Smooth muscle cell (in vitro differentiated cells): ENCODE data around the gene PTEN. TPM values are rescaled to one million over a fixed set of nuclear protein-coding genes. Genes with fewer than 3 reads are reported as not detected.
A peak's percentile ranks its signal among the peaks of the same experiment; 100 is the strongest.

Experiments
- DNase-seq: peaks from one replicate; lab custom pipeline; 2025; ENCODE audit not compliant: unreplicated experiment; lab: John Stamatoyannopoulos, UW
- H2AFZ ChIP-seq: fragments of 200-600 bp; sonication (generic); 2 replicates; pipeline ENCODE4 v1.6.0; 2016; ENCODE audit warnings: antibody characterized with exemption, low read depth, mild to moderate bottlenecking
- H3F3A ChIP-seq: fragments of 200-600 bp; sonication (generic); 2 replicates; pipeline ENCODE4 v1.6.0; 2017; ENCODE audit warnings: antibody characterized with exemption, low read depth
- H3K27ac ChIP-seq: fragments of 200-600 bp; sonication (generic); 2 replicates; pipeline ENCODE4 v1.5.1; 2016; ENCODE audit warnings: low read depth, mild to moderate bottlenecking
- H3K27me3 ChIP-seq: fragments of 200-600 bp; sonication (generic); 2 replicates; pipeline ENCODE4 v1.6.1; 2016; ENCODE audit warnings: low read depth, mild to moderate bottlenecking
- H3K36me3 ChIP-seq: fragments of 200-600 bp; sonication (generic); 2 replicates; pipeline ENCODE4 v1.5.1; 2016; ENCODE audit warnings: low read depth
- H3K4me1 ChIP-seq: fragments of 200-600 bp; sonication (generic); 2 replicates; pipeline ENCODE4 v1.5.1; 2016; ENCODE audit warnings: low read depth
- H3K4me2 ChIP-seq: fragments of 200-600 bp; sonication (generic); 2 replicates; pipeline ENCODE4 v1.6.0; 2016; ENCODE audit warnings: mild to moderate bottlenecking
- H3K4me3 ChIP-seq: fragments of 200-600 bp; sonication (generic); 2 replicates; pipeline ENCODE4 v1.5.1; 2016; ENCODE audit warnings: mild to moderate bottlenecking
- H3K79me2 ChIP-seq: fragments of 200-600 bp; sonication (generic); 2 replicates; pipeline ENCODE4 v1.6.0; 2016; ENCODE audit warnings: low read depth, mild to moderate bottlenecking
- H3K9ac ChIP-seq: fragments of 200-600 bp; sonication (generic); 2 replicates; pipeline ENCODE4 v1.6.0; 2016; ENCODE audit warnings: low read depth
- H3K9me3 ChIP-seq: fragments of 200-600 bp; sonication (generic); replicated peaks from 2 replicates; pipeline ENCODE4 v1.5.1; 2016; ENCODE audit warnings: low read depth
- H4K20me1 ChIP-seq: fragments of 200-600 bp; sonication (generic); 2 replicates; pipeline ENCODE4 v1.6.0; 2016; ENCODE audit warnings: low read depth
- WGBS: methylation state at CpG from one replicate; pipeline ENCODE4 v1.1.7; 2016; ENCODE audit warnings: low lambda C conversion rate; 5-methylcytosine and 5-hydroxymethylcytosine counted together
- polyA plus RNA-seq: library from polyadenylated mRNA; unstranded; fragments of >200 nt; fragmentation: Nextera tagmentation; extraction: Ambion mirVana; gene quantifications from 2 replicates; pipeline ENCODE4 v1.2.1, GENCODE V29; 2016
- total RNA-seq: library from RNA; depleted of rRNA; stranded (reverse); fragments of >200 nt; gene quantifications from 2 replicates; pipeline ENCODE4 v1.2.3, GENCODE V29; 2014
- TF ChIP-seq, protein P1 (sequence below): fragments of 200-600 bp; sonication (generic); IDR thresholded peaks from 2 replicates; pipeline ENCODE4 v1.5.1; 2017; ENCODE audit warnings: borderline replicate concordance, mild to moderate bottlenecking, antibody characterized with exemption; ENCODE audit not compliant: insufficient read depth, poor library complexity, severe bottlenecking

PTEN gene
- total and polyA plus RNA-seq, 2 experiments from 2014 or later: 30.6 to 78.3 TPM

DNA sequence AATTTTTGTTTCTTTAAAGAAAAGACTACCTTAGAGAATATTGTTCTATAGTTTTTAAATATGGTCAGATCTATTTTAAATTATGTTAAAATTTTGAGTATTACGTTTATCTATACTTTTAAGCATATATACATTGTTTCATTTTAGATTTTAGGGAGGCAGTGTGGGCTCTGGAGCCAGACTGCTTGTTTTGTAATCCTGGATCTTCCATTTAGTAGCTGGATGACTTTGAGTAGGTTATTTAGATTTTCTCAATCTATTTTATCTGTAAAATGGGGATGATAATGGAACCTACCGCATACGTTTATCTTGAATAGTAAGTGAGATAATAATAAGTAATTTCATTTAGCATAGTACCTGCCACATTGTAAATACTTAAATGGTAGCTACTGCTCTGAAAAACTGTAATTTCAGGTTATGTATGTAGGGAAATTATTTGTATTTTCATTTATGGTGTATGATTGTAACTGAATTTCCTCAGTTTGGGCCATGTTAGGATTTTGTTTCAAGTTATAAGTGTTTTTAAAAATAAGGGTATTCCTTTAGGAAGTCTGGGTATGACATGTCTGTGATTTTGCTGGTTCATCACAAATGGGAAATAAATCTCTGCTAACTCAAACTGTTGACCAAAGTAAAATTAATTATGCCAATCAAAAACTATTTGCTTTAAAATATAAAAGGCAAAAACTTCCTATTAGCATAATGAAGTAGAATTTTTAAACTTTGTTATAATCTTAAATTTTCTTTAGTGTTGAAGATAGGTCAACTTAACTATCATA is 6.5 kb downstream of the PTEN start:
- Histone ChIP-seq H4K20me1 (peaks cover 100% of the 10 kb centered on the region), H3K27me3 (no peaks in the 10 kb centered on the region), H3K4me2 (peak overlapping the region; percentile 53), H2AFZ (no peak overlapping the region), H3K79me2 (peaks cover 100% of the 10 kb centered on the region), H3F3A (no peaks in the 10 kb centered on the region), H3K36me3 (no peaks in the 10 kb centered on the region), H3K27ac (no peak overlapping the region), H3K9ac (no peak overlapping the region), H3K4me3 (peak overlapping the region; percentile 15), H3K4me1 (peaks cover 45% of the 10 kb centered on the region), H3K9me3 (no peaks in the 10 kb centered on the region)
- WGBS: 84% methylated on average over 3 of the region's 3 CpGs
- TF ChIP-seq, protein P1, sequence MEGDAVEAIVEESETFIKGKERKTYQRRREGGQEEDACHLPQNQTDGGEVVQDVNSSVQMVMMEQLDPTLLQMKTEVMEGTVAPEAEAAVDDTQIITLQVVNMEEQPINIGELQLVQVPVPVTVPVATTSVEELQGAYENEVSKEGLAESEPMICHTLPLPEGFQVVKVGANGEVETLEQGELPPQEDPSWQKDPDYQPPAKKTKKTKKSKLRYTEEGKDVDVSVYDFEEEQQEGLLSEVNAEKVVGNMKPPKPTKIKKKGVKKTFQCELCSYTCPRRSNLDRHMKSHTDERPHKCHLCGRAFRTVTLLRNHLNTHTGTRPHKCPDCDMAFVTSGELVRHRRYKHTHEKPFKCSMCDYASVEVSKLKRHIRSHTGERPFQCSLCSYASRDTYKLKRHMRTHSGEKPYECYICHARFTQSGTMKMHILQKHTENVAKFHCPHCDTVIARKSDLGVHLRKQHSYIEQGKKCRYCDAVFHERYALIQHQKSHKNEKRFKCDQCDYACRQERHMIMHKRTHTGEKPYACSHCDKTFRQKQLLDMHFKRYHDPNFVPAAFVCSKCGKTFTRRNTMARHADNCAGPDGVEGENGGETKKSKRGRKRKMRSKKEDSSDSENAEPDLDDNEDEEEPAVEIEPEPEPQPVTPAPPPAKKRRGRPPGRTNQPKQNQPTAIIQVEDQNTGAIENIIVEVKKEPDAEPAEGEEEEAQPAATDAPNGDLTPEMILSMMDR: no peak
- no peak for DNase-seq

DNA sequence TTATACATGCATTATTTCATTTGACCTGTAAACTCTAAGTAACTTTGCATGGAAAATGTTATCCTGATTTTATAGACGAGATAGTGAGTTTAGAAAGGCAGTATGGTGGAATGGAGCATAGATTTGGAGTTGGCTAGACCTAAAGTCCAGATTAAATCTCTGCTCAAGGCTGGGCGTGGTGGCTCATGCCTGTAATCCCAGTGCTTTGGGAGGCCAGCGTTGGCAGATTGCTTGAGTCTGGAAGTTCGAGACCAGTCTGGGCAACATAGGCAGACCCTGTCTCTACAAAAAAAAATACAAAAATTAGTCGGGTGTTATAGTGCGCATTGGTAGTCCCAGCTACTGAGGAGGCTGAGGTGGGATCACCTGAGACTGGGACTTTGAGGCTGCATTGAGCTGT is 9.4 kb downstream of the PTEN start:
- WGBS: 97% methylated on average over 6 of the region's 6 CpGs
- H3K9me3 ChIP-seq: no peaks in the 10 kb centered on the region
- no peak overlapping the region for H3K4me2 ChIP-seq
- no peaks in the 10 kb centered on the region for H3F3A ChIP-seq
- H3K4me3 ChIP-seq: no peak overlapping the region
- peaks cover 100% of the 10 kb centered on the region for H3K79me2 ChIP-seq
- peaks cover 29% of the 10 kb centered on the region for H3K4me1 ChIP-seq
- H3K9ac ChIP-seq: no peak overlapping the region
- H3K36me3 ChIP-seq: no peaks in the 10 kb centered on the region
- TF ChIP-seq, protein P1: no peak
- peaks cover 100% of the 10 kb centered on the region for H4K20me1 ChIP-seq
- no peak overlapping the region for H2AFZ ChIP-seq
- no peaks in the 10 kb centered on the region for H3K27me3 ChIP-seq
- DNase-seq: no peak
- H3K27ac ChIP-seq: no peak overlapping the region

DNA sequence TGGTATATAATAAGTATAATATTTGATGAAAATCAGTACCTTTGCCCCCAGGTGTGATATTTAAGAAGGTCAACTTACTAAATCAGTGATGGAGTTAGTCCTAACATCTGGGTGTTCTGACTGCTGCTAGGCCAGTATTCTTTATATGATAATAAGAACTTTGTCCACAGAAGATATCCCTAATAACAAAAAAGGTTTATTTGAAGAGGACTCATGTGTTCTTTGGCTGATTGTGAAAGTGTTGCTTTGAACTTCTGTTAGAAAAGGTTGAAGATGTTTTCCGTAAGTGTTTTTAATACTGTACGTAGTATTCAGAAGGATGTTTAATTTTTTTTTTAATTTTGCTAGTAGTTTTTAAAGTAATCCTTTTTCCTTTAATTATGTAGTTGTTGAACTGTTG is 10.2 kb downstream of the PTEN start:
- no peaks in the 10 kb centered on the region for H3K36me3 ChIP-seq
- no peak overlapping the region for H3K27ac ChIP-seq
- peak overlapping the region; percentile 39 for H3K4me2 ChIP-seq
- H4K20me1 ChIP-seq: peaks cover 100% of the 10 kb centered on the region
- H3F3A ChIP-seq: no peaks in the 10 kb centered on the region
- H3K9me3 ChIP-seq: no peaks in the 10 kb centered on the region
- TF ChIP-seq, protein P1: no peak
- H3K4me1 ChIP-seq: peaks cover 21% of the 10 kb centered on the region
- DNase-seq: no peak
- peaks cover 100% of the 10 kb centered on the region for H3K79me2 ChIP-seq
- H3K4me3 ChIP-seq: no peak overlapping the region
- no peak overlapping the region for H3K9ac ChIP-seq
- no peak overlapping the region for H2AFZ ChIP-seq
- WGBS: 97% methylated on average over 2 of the region's 2 CpGs
- no peaks in the 10 kb centered on the region for H3K27me3 ChIP-seq

DNA sequence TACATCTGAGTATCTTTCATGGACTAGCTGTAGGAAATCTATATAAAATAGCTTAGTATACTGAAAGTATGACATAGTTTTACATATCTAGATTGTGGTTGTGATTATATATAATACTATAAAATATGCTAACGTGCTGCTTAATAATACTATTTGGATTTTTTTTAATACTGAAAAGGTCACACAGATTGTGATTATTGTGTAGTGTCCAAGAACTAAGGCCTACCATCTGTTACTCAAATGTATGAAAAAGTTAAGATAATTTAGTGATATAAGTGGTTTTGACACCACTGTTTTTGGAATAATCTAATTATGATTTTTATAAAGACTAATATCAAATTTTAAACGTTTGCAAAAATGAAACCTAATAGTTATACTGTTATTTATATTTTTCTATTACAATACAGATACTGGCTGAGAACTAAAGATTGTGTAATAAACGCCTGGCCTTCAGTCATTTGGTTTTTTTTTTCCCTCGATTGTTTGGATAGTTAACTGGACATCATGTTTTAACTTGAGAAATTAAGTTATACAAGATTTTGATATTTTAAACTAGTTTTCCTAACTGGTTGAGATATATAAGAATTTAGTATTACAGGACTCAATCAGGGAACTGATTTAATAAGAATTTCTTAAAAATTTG is 12.6 kb downstream of the PTEN start:
- Histone ChIP-seq H3K9me3 (no peaks in the 10 kb centered on the region), H3K9ac (no peak overlapping the region)
- WGBS: 95% methylated on average over 4 of the region's 4 CpGs

More for the DNA sequence above, 12.6 kb downstream of the PTEN start:
- Histone ChIP-seq H3F3A (no peaks in the 10 kb centered on the region), H3K27ac (no peak overlapping the region), H2AFZ (no peak overlapping the region), H3K27me3 (no peaks in the 10 kb centered on the region), H3K4me1 (peaks cover 9% of the 10 kb centered on the region), H3K36me3 (peaks cover 3% of the 10 kb centered on the region), H3K4me2 (no peak overlapping the region), H4K20me1 (peaks cover 100% of the 10 kb centered on the region), H3K79me2 (peaks cover 100% of the 10 kb centered on the region), H3K4me3 (no peak overlapping the region)
- TF ChIP-seq, protein P1: no peak
- DNase-seq: no peak
